HG03175 (cell line): ENCODE data around the gene LRRC72.
"Not testable (repeated sequence)": the region's sequence is repeated elsewhere in the genome, so short reads cannot be mapped to it uniquely, and the experiment has no call there.

Experiments
- ATAC-seq: cut with Tn5 transposase; IDR thresholded peaks from one replicate; pipeline ENCODE4 v1.9.1; 2021; ENCODE audit warnings: mild to moderate bottlenecking, moderate library complexity; ENCODE audit not compliant: unreplicated experiment

LRRC72 gene

GRCh38 chr7:16524332-16524731 lies 2.3 kb upstream of the LRRC72 start:
- no peak for ATAC-seq

GRCh38 chr7:16528520-16528919 lies 1.9 kb downstream of the LRRC72 start:
- ATAC-seq, result no peak

GRCh38 chr7:16529697-16530096 lies 3.1 kb downstream of the LRRC72 start:
- ATAC-seq, result no peak

GRCh38 chr7:16531707-16532106 lies 5.1 kb downstream of the LRRC72 start:
- no peak for ATAC-seq

GRCh38 chr7:16532272-16532671 lies 5.6 kb downstream of the LRRC72 start:
- ATAC-seq, result no peak

- ATAC-seq, result no peak
Observed at GRCh38 chr7:16535500-16535899, 8.9 kb downstream of the LRRC72 start.

- ATAC-seq, result not testable (repeated sequence)
Observed at GRCh38 chr7:16540559-16540958, 13.9 kb downstream of the LRRC72 start.

GRCh38 chr7:16542401-16542800 lies 15.8 kb downstream of the LRRC72 start:
- ATAC-seq, result no peak

- no peak for ATAC-seq
Observed at GRCh38 chr7:16543456-16543855, 16.8 kb downstream of the LRRC72 start.

GRCh38 chr7:16546921-16547505 lies 20.4 kb downstream of the LRRC72 start:
- no peak for ATAC-seq

- ATAC-seq, result no peak
Observed at GRCh38 chr7:16548428-16548827, 21.8 kb downstream of the LRRC72 start.

- no peak for ATAC-seq
Observed at GRCh38 chr7:16550671-16551070, 24.0 kb downstream of the LRRC72 start.

- no peak for ATAC-seq
Observed at GRCh38 chr7:16554518-16555236, 28.1 kb downstream of the LRRC72 start.

- ATAC-seq, result no peak
Observed at GRCh38 chr7:16556359-16556758, 29.7 kb downstream of the LRRC72 start.

GRCh38 chr7:16558761-16559302 lies 32.2 kb downstream of the LRRC72 start:
- ATAC-seq, result no peak

- ATAC-seq, result no peak
Observed at GRCh38 chr7:16559497-16560179, 33.0 kb downstream of the LRRC72 start.

GRCh38 chr7:16561943-16562342 lies 35.3 kb downstream of the LRRC72 start:
- ATAC-seq, result no peak

GRCh38 chr7:16562456-16563220 lies 36.0 kb downstream of the LRRC72 start:
- ATAC-seq, result no peak

GRCh38 chr7:16563281-16564022 lies 36.8 kb downstream of the LRRC72 start:
- ATAC-seq, result peak; percentile 84

- ATAC-seq, result peak; percentile 60
Observed at GRCh38 chr7:16564023-16564380, 37.4 kb downstream of the LRRC72 start.
